Mesodermal cell (in vitro differentiated cells): ENCODE data around the gene MYL5. TPM values are rescaled to one million over a fixed set of nuclear protein-coding genes. Genes with fewer than 3 reads are reported as not detected.

ENCODE experiments used
- H3K27ac ChIP-seq: 2 replicates; pipeline ENCODE4 v1.7.0; 2013; ENCODE audit warnings: mild to moderate bottlenecking, low read depth, low read length, moderate library complexity; ENCODE audit not compliant: severe bottlenecking
- H3K36me3 ChIP-seq: 2 replicates; pipeline ENCODE4 v1.7.1; 2013; ENCODE audit warnings: mild to moderate bottlenecking, low read length, moderate library complexity; ENCODE audit not compliant: control insufficient read depth, insufficient read depth
- H3K4me1 ChIP-seq: one replicate; pipeline ENCODE4 v1.7.1; 2013; ENCODE audit warnings: mild to moderate bottlenecking, low read length; ENCODE audit not compliant: insufficient read depth, control insufficient read depth, poor library complexity, severe bottlenecking
- H3K4me3 ChIP-seq: 2 replicates; pipeline ENCODE4 v1.7.0; 2013; ENCODE audit warnings: low read length, control low read depth, mild to moderate bottlenecking; ENCODE audit not compliant: insufficient read depth, poor library complexity, severe bottlenecking; ENCODE audit errors: extremely low read depth
- H3K9me3 ChIP-seq: 2 replicates; pipeline ENCODE4 v1.7.1; 2013; ENCODE audit warnings: mild to moderate bottlenecking, low read length, moderate library complexity; ENCODE audit not compliant: control insufficient read depth
- WGBS, 2 experiments: methylation state at CpG; one replicate each; pipeline ENCODE4 v1.1.5; 2013; ENCODE audit warnings: missing lambda C conversion rate in 2 of 2; ENCODE audit not compliant: insufficient coverage in 2 of 2; 5-methylcytosine and 5-hydroxymethylcytosine counted together
- polyA plus RNA-seq, 2 experiments: library from polyadenylated mRNA; stranded (reverse); fragments of 50-300 nt; gene quantifications; one replicate each; pipeline ENCODE4 v1.2.3, GENCODE V29; 2013

The MYL5 gene
- 7.4 TPM for polyA plus RNA-seq (2013, experiment 1 of 2)
- polyA plus RNA-seq (2013, experiment 2 of 2): 7.5 TPM

GRCh38 chr4:674172-675035 lies at the start of gene MYL5, which contains the start of gene ATP5ME:
TSS of gene MYL5 (plus strand) at chr4:674542. CDS start at chr4:678027, 3,485 bp downstream.
TSS of gene ATP5ME (minus strand) at chr4:674276. CDS start at chr4:674247, 29 bp downstream.
- 1 to 2% methylated on average over 73 to 84 of the region's 84 CpGs for WGBS, 2 experiments
- Histone ChIP-seq H3K27ac (peak within 1 kb of the TSS; percentile 57), H3K4me3 (peak within 1 kb of the TSS; percentile 90), H3K36me3 (peaks cover 18% of the 10 kb centered on the region), H3K9me3 (no peaks in the 10 kb centered on the region), H3K4me1 (peaks cover 10% of the 10 kb centered on the region)

- peaks cover 17% of the 10 kb centered on the region for H3K4me1 ChIP-seq
- WGBS, 2 experiments: 69 to 83% methylated on average over 9 to 17 of the region's 21 CpGs
- no peaks in the 10 kb centered on the region for H3K36me3 ChIP-seq
- H3K9me3 ChIP-seq: no peaks in the 10 kb centered on the region
- H3K4me3 ChIP-seq: no peak within 1 kb of the TSS
- H3K27ac ChIP-seq: no peak within 1 kb of the TSS
Observed at GRCh38 chr4:624705-625590, 49.4 kb upstream of the MYL5 start, which contains the start of gene PDE6B. TSS of gene PDE6B (plus strand) at chr4:625573. CDS start at chr4:625627, 54 bp downstream.

DNA sequence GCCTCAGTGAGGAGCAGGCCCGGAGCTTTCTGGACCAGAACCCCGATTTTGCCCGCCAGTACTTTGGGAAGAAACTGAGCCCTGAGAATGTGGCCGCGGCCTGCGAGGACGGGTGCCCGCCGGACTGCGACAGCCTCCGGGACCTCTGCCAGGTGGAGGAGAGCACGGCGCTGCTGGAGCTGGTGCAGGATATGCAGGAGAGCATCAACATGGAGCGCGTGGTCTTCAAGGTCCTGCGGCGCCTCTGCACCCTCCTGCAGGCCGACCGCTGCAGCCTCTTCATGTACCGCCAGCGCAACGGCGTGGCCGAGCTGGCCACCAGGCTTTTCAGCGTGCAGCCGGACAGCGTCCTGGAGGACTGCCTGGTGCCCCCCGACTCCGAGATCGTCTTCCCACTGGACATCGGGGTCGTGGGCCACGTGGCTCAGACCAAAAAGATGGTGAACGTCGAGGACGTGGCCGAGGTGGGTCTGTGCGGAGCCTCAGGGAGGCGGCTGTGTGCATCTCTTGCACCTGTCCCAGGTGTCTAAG lies 48.6 kb upstream of the MYL5 start:
- H3K9me3 ChIP-seq: no peaks in the 10 kb centered on the region
- 94 to 96% methylated on average over 37 to 39 of the region's 39 CpGs for WGBS, 2 experiments
- no peak overlapping the region for H3K27ac ChIP-seq
- H3K4me3 ChIP-seq: no peak overlapping the region
- H3K4me1 ChIP-seq: peaks cover 17% of the 10 kb centered on the region
- no peaks in the 10 kb centered on the region for H3K36me3 ChIP-seq

GRCh38 chr4:626201-627091 lies 47.9 kb upstream of the MYL5 start:
- Histone ChIP-seq H3K27ac (no peak overlapping the region), H3K4me3 (no peak overlapping the region), H3K4me1 (peaks cover 17% of the 10 kb centered on the region), H3K9me3 (peaks cover 3% of the 10 kb centered on the region), H3K36me3 (no peaks in the 10 kb centered on the region)
- WGBS, 2 experiments: 88 to 89% methylated on average over 13 to 17 of the region's 20 CpGs

DNA sequence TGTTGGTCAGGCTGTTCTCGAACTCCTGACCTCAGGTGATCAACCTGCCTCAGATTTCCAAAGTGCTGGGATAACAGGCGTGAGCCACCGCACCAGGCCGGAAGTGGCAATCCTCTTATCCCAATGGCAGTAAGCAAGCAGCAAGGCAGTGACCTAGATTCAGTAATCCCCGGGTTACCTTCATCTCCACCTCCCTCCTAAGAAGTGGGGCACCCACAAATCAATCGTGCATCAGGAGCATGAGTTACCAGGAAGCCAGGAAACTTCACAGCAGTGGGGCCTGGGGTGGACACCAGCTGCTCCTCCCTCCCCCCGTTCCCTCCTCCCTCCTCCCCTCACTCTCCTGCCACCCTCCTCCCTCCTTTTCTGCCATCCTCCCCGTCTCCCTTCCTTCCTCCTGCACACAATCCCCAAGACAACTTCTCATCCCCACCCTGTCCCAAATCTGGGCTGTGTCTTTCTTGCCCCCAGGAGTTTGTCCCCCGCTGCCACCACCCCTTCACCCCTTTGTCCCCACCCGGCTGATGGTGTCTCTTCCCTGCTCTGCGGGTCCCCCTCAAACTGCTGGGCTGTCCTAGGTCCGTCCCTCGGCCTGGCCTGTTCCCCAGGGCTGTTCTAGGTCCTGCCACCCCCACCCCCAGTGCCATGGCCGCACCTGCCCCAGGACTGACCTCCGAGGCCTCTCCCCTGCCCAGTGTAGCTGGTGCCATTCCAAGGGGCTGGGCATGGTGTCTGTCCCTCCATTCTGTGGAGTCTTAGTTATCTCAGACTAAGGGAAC lies 46.8 kb upstream of the MYL5 start:
- WGBS, 2 experiments: 87 to 97% methylated on average over 4 to 14 of the region's 15 CpGs
- Histone ChIP-seq H3K4me3 (no peak overlapping the region), H3K4me1 (peaks cover 17% of the 10 kb centered on the region), H3K36me3 (no peaks in the 10 kb centered on the region), H3K9me3 (peaks cover 12% of the 10 kb centered on the region), H3K27ac (no peak overlapping the region)

GRCh38 chr4:628311-628741 lies 46.0 kb upstream of the MYL5 start:
- H3K36me3 ChIP-seq: no peaks in the 10 kb centered on the region
- 95% methylated on average over 16 of the region's 17 CpGs for WGBS, 2 experiments

DNA sequence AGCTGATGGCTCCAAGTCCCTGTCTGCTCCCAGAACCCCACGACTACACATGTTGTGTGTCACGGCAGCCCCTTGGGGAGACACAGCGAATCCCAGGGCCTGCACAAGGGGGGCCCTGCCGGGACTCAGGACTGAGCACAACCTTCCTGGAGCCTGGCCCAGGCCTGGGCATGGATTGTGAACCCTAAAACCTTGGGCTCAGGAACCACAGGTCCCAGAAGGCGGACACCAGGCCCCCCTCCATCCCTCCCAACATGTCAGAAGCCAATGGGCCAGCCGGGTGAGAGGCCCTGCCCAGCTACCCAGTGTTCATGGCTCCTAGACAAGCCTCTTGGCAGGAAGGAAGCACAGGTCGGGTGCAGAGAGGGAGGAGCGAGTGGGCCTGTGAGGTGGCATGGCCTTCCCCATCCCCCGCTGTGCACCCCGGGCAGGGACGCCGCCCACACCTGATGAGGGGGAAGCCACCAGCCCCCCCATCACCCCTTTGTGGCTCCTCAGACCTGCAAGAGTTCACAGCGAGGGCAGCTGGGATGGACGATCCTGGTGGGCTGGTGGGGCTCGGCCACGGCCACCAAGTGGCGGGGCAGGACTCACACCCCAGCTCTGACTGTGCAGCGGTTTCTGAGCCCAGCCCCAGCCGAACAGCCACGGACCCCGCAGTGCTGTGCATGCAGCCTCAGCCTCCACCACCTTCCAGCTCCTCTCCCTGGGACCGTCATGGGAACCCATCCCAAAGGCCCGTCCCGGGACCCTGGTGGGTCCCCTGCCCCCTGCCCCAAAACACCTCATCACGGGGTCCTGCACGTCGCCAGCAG lies 45.3 kb upstream of the MYL5 start:
- Histone ChIP-seq H3K4me1 (peaks cover 12% of the 10 kb centered on the region), H3K4me3 (no peak overlapping the region), H3K9me3 (peaks cover 12% of the 10 kb centered on the region), H3K36me3 (no peaks in the 10 kb centered on the region), H3K27ac (no peak overlapping the region)
- WGBS, 2 experiments: 88% methylated on average over 16 to 22 of the region's 27 CpGs

More at GRCh38 chr4:628311-628741, 46.0 kb upstream of the MYL5 start:
- Histone ChIP-seq H3K4me1 (peaks cover 15% of the 10 kb centered on the region), H3K27ac (no peak overlapping the region), H3K9me3 (peaks cover 12% of the 10 kb centered on the region), H3K4me3 (no peak overlapping the region)

GRCh38 chr4:629636-629914 lies 44.8 kb upstream of the MYL5 start:
- H3K36me3 ChIP-seq: no peaks in the 10 kb centered on the region
- H3K4me1 ChIP-seq: peaks cover 8% of the 10 kb centered on the region
- WGBS, 2 experiments: 85 to 92% methylated on average over 9 of the region's 9 CpGs
- no peak overlapping the region for H3K4me3 ChIP-seq
- H3K9me3 ChIP-seq: peaks cover 12% of the 10 kb centered on the region
- no peak overlapping the region for H3K27ac ChIP-seq
